Measurements from ENCODE around the gene ITGAV.

Gene ITGAV

DNA sequence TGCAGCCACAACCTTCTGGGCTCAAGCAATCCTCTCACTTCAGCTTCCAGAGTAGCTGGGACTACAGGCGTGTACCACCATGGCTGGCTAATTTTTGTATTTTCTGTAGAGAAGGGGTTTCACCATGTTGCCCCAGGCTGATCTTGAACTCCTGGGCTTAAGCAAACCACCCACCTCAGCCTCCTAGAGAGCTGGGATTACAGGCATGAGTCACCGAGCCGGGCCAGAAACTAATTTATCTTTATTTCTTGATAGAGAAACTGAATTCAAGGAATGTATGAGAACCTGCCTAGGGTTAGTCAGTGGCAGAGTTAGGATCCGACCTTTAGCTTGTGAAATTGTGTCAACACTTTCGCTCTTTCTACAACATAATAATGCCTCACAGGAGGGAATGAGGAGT lies 19.3 kb upstream of the ITGAV start (continued):
- TF ChIP-seq, protein P1, sequence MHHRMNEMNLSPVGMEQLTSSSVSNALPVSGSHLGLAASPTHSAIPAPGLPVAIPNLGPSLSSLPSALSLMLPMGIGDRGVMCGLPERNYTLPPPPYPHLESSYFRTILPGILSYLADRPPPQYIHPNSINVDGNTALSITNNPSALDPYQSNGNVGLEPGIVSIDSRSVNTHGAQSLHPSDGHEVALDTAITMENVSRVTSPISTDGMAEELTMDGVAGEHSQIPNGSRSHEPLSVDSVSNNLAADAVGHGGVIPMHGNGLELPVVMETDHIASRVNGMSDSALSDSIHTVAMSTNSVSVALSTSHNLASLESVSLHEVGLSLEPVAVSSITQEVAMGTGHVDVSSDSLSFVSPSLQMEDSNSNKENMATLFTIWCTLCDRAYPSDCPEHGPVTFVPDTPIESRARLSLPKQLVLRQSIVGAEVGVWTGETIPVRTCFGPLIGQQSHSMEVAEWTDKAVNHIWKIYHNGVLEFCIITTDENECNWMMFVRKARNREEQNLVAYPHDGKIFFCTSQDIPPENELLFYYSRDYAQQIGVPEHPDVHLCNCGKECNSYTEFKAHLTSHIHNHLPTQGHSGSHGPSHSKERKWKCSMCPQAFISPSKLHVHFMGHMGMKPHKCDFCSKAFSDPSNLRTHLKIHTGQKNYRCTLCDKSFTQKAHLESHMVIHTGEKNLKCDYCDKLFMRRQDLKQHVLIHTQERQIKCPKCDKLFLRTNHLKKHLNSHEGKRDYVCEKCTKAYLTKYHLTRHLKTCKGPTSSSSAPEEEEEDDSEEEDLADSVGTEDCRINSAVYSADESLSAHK (tag by site-specific recombination; IDR thresholded peaks at IDR 0.05), result peak; percentile 25; the same call in 1 of the 2 replicates
- TF ChIP-seq MYNN (tag by site-specific recombination; IDR thresholded peaks at IDR 0.05; ENCODE audit: borderline replicate concordance) (no peak), ZNF394 (tag by site-specific recombination; IDR thresholded peaks at IDR 0.05; ENCODE audit: borderline replicate concordance) (peak; percentile 58; the same call in 1 of the 2 replicates), ZNF558 (tag by site-specific recombination; IDR thresholded peaks at IDR 0.05) (no peak), YY1 (tag by site-specific recombination; IDR thresholded peaks at IDR 0.05) (no peak), EGR2 (tag by site-specific recombination; IDR thresholded peaks at IDR 0.05; ENCODE audit: low read depth) (peak; percentile 32; the same call in 1 of the 2 replicates), OSR2 (tag by site-specific recombination; IDR thresholded peaks at IDR 0.05) (no peak), ZNF112 (tag by site-specific recombination; IDR thresholded peaks at IDR 0.05) (no peak), ZNF292 (tag by site-specific recombination; IDR thresholded peaks at IDR 0.05; ENCODE audit: borderline replicate concordance, low read depth) (no peak), ZNF837 (tag by site-specific recombination; IDR thresholded peaks at IDR 0.05) (no peak), ZNF335 (tag by site-specific recombination; conservative IDR thresholded peaks at IDR 0.05) (0 out of 2 replicates have a peak, but pooled peaks have one; percentile 11), ZNF776 (tag by site-specific recombination; IDR thresholded peaks at IDR 0.05; ENCODE audit: borderline replicate concordance) (no peak), ZNF138 (tag by site-specific recombination; IDR thresholded peaks at IDR 0.05; ENCODE audit: borderline replicate concordance) (no peak), ZBTB48 (tag by site-specific recombination; IDR thresholded peaks at IDR 0.05) (no peak), REST (tag by site-specific recombination; IDR thresholded peaks at IDR 0.05) (no peak), ZNF274 (IDR thresholded peaks at IDR 0.05; ENCODE audit: low read length) (no peak), ZNF274 (tag by site-specific recombination; IDR thresholded peaks at IDR 0.05; ENCODE audit: borderline replicate concordance) (no peak), ZNF404 (tag by site-specific recombination; IDR thresholded peaks at IDR 0.05) (no peak), PRDM10 (tag by site-specific recombination; IDR thresholded peaks at IDR 0.05) (peak; percentile 70)
- TF ChIP-seq, protein P2, sequence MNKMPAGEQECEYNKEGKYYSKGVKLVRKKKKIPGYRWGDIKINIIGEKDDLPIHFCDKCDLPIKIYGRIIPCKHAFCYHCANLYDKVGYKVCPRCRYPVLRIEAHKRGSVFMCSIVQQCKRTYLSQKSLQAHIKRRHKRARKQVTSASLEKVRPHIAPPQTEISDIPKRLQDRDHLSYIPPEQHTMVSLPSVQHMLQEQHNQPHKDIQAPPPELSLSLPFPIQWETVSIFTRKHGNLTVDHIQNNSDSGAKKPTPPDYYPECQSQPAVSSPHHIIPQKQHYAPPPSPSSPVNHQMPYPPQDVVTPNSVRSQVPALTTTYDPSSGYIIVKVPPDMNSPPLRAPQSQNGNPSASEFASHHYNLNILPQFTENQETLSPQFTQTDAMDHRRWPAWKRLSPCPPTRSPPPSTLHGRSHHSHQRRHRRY (tag by site-specific recombination; IDR thresholded peaks at IDR 0.05), result no peak
- TF ChIP-seq, protein P3, sequence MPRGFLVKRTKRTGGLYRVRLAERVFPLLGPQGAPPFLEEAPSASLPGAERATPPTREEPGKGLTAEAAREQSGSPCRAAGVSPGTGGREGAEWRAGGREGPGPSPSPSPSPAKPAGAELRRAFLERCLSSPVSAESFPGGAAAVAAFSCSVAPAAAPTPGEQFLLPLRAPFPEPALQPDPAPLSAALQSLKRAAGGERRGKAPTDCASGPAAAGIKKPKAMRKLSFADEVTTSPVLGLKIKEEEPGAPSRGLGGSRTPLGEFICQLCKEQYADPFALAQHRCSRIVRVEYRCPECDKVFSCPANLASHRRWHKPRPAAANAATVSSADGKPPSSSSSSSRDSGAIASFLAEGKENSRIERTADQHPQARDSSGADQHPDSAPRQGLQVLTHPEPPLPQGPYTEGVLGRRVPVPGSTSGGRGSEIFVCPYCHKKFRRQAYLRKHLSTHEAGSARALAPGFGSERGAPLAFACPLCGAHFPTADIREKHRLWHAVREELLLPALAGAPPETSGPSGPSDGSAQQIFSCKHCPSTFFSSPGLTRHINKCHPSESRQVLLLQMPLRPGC (tag by site-specific recombination; IDR thresholded peaks at IDR 0.05), result 0 out of 2 replicates have a peak, but pooled peaks have one; percentile 35
- TF ChIP-seq, protein P4, sequence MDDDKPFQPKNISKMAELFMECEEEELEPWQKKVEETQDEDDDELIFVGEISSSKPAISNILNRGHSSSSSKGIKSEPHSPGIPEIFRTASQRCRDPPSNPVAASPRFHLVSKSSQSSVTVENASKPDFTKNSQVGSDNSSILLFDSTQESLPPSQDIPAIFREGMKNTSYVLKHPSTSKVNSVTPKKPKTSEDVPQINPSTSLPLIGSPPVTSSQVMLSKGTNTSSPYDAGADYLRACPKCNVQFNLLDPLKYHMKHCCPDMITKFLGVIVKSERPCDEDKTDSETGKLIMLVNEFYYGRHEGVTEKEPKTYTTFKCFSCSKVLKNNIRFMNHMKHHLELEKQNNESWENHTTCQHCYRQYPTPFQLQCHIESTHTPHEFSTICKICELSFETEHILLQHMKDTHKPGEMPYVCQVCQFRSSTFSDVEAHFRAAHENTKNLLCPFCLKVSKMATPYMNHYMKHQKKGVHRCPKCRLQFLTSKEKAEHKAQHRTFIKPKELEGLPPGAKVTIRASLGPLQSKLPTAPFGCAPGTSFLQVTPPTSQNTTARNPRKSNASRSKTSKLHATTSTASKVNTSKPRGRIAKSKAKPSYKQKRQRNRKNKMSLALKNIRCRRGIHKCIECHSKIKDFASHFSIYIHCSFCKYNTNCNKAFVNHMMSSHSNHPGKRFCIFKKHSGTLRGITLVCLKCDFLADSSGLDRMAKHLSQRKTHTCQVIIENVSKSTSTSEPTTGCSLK (tag by site-specific recombination; IDR thresholded peaks at IDR 0.05), result no peak

Measured in HEK293 (cell line).